Loucy (cell line): Measurements from ENCODE around the gene SALL2.

ENCODE experiments used
- EZH2phosphoT487 ChIP-seq: fragments of 200-600 bp; IDR thresholded peaks from 2 replicates; pipeline ENCODE4 v1.6.1; 2018; ENCODE audit warnings: antibody characterized with exemption, mild to moderate bottlenecking, moderate library complexity, borderline replicate concordance
- TF ChIP-seq, protein P1 (sequence below): fragments of 200-600 bp; sonication (generic); conservative IDR thresholded peaks from 2 replicates; pipeline ENCODE4 v1.5.1; 2014; ENCODE audit warnings: mild to moderate bottlenecking, antibody characterized with exemption, low read length

DNA sequence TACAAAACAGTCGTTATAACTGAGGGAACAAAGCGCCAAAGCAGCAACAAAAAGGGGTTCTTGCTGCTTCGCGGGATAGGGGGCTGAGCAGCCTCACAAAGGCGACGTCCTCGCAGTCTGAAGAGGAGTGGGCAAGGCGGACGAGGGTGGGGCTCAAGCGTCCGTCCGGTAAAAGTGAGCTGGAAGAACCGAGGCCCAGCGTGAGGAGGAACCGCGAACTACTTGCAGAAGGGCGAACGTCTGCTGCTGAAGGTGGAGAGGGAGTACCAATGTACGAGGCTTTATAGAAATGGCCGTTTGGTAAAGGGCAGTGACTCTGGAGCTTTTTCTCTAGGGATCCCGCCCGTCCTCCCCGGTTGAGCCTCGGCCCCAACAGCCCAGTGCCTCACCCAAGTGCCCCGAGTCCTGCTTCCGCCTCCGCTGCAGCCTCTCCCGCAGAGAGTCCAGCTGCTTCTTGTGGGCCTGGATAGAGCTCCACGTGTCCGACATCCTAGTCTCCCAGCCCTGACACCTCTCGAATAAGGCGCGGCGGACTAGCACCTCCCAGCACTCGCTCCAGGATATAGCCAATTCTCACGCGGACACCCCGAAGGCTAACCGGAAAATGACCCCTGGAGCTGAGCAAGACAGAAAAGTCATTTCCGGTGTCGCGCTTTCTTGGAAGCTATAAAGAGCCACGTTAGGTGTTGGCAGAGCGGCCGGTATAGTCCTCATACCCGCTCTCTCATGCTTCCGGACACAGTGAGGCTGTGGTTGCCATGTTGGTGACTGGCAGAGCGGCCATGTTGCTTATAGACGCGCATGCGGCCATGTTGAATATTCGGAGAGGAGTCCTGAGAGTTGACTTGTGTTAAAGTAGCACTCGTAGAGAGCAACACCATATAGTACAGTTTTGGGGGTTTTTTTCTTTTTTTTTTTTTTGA lies 15.2 kb downstream of the SALL2 start, which contains the start of gene METTL3:
- TF ChIP-seq, protein P1, sequence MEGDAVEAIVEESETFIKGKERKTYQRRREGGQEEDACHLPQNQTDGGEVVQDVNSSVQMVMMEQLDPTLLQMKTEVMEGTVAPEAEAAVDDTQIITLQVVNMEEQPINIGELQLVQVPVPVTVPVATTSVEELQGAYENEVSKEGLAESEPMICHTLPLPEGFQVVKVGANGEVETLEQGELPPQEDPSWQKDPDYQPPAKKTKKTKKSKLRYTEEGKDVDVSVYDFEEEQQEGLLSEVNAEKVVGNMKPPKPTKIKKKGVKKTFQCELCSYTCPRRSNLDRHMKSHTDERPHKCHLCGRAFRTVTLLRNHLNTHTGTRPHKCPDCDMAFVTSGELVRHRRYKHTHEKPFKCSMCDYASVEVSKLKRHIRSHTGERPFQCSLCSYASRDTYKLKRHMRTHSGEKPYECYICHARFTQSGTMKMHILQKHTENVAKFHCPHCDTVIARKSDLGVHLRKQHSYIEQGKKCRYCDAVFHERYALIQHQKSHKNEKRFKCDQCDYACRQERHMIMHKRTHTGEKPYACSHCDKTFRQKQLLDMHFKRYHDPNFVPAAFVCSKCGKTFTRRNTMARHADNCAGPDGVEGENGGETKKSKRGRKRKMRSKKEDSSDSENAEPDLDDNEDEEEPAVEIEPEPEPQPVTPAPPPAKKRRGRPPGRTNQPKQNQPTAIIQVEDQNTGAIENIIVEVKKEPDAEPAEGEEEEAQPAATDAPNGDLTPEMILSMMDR: no peak
- TF ChIP-seq EZH2phosphoT487: no peak
